ENCODE data around the gene TXNRD1. TPM values are rescaled to one million over a fixed set of nuclear protein-coding genes. Genes with fewer than 3 reads are reported as not detected.

The TXNRD1 gene
- total RNA-seq, 1 experiment from 2014 or later: 327 TPM

DNA sequence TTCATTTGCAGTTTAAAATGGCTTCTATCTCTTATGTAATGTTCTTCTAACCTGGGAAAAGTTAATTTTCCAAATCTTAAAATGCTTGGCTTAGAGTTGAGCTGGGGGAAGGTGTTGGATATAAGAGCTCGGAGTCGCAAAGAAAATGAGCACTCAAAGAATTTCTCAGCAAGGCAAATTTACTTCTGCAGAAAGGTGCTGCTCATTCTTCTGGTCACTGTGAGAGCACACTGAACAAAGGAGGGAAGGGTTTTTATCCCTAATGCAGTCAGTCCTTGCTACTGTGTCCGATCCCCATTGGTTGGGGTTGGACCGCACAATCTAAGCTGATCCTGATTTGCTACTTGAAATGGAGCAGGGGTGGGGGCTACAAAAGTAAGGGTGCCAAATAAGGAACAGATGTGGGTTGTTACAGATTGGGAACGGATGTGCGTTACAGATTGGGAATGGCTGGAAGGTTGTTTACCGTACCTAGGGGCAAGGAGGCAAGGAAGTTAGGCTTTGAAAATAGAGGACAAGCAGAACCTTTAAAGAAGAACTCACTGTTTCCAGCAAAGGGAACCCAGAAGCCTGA is 19.4 kb downstream of the TXNRD1 start:
- Histone ChIP-seq H3K4me3 (replicated peaks in 1 of 2; ENCODE audit: low read depth in 1 of 2, low read length in 2 of 2) (no peak overlapping the region), H3K9me3 (ENCODE audit: control insufficient read depth in 1 of 2, insufficient read depth in 1 of 2, low read depth in 1 of 2, low read length in 2 of 2) (peaks cover 18 to 27% of the 10 kb centered on the region in 2 experiments; a peak in 3 of 4 replicates), H3K36me3 (ENCODE audit: control insufficient read depth in 1 of 2, insufficient read depth in 2 of 2, low read length in 2 of 2) (no peaks in the 10 kb centered on the region), H3K9ac (ENCODE audit: low read length) (no peak overlapping the region), H3K4me1 (ENCODE audit: control insufficient read depth in 1 of 2, insufficient read depth in 2 of 2, low read length in 2 of 2) (no peaks in the 10 kb centered on the region), H3K79me2 (ENCODE audit: insufficient read depth, low read length) (no peaks in the 10 kb centered on the region), H3K9me2 (ENCODE audit: insufficient read depth) (no peaks in the 10 kb centered on the region), H3K27ac (ENCODE audit: low read depth, low read length) (no peak overlapping the region), H3K27me3 (ENCODE audit: insufficient read depth, low read length) (no peaks in the 10 kb centered on the region), H4K20me1 (ENCODE audit: insufficient read depth) (no peaks in the 10 kb centered on the region), H2AFZ (ENCODE audit: low read depth, low read length, poor library complexity, severe bottlenecking) (no peak overlapping the region), H3K4me2 (ENCODE audit: low read length) (no peak overlapping the region)
- BruUV-seq (replicated peaks): no TSS peak
- intact Hi-C loops (cut with micrococcal nuclease): no loop called here
- no peak for ATAC-seq
- ChIA-PET RAD21 (ENCODE audit: low non-redundant PET in 1 of 2, low total read pairs in 2 of 2, uncharacterized antibody in 2 of 2, unreplicated experiment in 2 of 2) (no interaction called here), POLR2A (no interaction called here), CTCF (no interaction called here)
- TF ChIP-seq JUND (IDR thresholded peaks at IDR 0.05): no peak
- peak; percentile 98 for TF ChIP-seq CBX3 (IDR thresholded peaks at IDR 0.05; ENCODE audit: low read depth)
- TF ChIP-seq, protein P1, sequence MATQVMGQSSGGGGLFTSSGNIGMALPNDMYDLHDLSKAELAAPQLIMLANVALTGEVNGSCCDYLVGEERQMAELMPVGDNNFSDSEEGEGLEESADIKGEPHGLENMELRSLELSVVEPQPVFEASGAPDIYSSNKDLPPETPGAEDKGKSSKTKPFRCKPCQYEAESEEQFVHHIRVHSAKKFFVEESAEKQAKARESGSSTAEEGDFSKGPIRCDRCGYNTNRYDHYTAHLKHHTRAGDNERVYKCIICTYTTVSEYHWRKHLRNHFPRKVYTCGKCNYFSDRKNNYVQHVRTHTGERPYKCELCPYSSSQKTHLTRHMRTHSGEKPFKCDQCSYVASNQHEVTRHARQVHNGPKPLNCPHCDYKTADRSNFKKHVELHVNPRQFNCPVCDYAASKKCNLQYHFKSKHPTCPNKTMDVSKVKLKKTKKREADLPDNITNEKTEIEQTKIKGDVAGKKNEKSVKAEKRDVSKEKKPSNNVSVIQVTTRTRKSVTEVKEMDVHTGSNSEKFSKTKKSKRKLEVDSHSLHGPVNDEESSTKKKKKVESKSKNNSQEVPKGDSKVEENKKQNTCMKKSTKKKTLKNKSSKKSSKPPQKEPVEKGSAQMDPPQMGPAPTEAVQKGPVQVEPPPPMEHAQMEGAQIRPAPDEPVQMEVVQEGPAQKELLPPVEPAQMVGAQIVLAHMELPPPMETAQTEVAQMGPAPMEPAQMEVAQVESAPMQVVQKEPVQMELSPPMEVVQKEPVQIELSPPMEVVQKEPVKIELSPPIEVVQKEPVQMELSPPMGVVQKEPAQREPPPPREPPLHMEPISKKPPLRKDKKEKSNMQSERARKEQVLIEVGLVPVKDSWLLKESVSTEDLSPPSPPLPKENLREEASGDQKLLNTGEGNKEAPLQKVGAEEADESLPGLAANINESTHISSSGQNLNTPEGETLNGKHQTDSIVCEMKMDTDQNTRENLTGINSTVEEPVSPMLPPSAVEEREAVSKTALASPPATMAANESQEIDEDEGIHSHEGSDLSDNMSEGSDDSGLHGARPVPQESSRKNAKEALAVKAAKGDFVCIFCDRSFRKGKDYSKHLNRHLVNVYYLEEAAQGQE (IDR thresholded peaks at IDR 0.05; ENCODE audit: low read depth): no peak
- TF ChIP-seq POLR2AphosphoS5 (IDR thresholded peaks at IDR 0.05; ENCODE audit: low read depth, low read length): no peak
- no peak for TF ChIP-seq EGR1 (IDR thresholded peaks at IDR 0.05; ENCODE audit: low read depth)
- DNase-seq (ENCODE audit: low read depth, low spot score): no peak

DNA sequence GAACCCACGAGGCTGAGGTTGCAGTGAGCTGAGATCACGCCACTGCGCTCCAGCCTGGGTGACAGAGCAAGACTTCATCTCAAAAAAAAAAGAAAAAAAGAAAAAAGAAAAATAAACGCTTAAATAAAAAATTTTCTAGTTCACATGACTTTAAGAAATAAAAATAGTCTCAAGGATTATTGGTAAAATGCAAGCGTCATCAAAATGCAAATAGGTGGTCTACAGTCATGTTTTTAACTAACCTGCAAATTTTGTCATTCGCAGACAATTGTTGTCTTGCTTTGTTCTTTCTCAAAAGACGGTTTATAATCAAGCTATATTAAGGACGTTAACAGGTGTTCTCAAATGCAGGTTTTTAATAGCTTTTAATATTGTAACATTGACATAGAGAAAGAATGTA is 22.4 kb downstream of the TXNRD1 start:
- no peaks in the 10 kb centered on the region for H3K36me3 ChIP-seq (ENCODE audit: control insufficient read depth in 1 of 2, insufficient read depth in 2 of 2, low read length in 2 of 2)
- H3K27me3 ChIP-seq (ENCODE audit: insufficient read depth, low read length): no peaks in the 10 kb centered on the region
- no peaks in the 10 kb centered on the region for H4K20me1 ChIP-seq (ENCODE audit: insufficient read depth)
- DNase-seq (ENCODE audit: low read depth, low spot score) (no peak), ATAC-seq (no peak)
- BruUV-seq (replicated peaks): no TSS peak
- no peak overlapping the region for H3K4me3 ChIP-seq (replicated peaks in 1 of 2; ENCODE audit: low read depth in 1 of 2, low read length in 2 of 2)
- H3K9me3 ChIP-seq (ENCODE audit: control insufficient read depth in 1 of 2, insufficient read depth in 1 of 2, low read depth in 1 of 2, low read length in 2 of 2): peaks cover 18 to 20% of the 10 kb centered on the region in 2 experiments; a peak in 3 of 4 replicates
- RAD21 ChIA-PET (ENCODE audit: low non-redundant PET in 1 of 2, low total read pairs in 2 of 2, uncharacterized antibody in 2 of 2, unreplicated experiment in 2 of 2): no interaction called here
- no peaks in the 10 kb centered on the region for H3K79me2 ChIP-seq (ENCODE audit: insufficient read depth, low read length)
- no peak overlapping the region for H3K9ac ChIP-seq (ENCODE audit: low read length)
- H3K4me2 ChIP-seq (ENCODE audit: low read length): no peak overlapping the region
- no peaks in the 10 kb centered on the region for H3K9me2 ChIP-seq (ENCODE audit: insufficient read depth)
- no peak overlapping the region for H3K27ac ChIP-seq (ENCODE audit: low read depth, low read length)
- no peaks in the 10 kb centered on the region for H3K4me1 ChIP-seq (ENCODE audit: control insufficient read depth in 1 of 2, insufficient read depth in 2 of 2, low read length in 2 of 2)
- TF ChIP-seq SIN3A (IDR thresholded peaks at IDR 0.05; ENCODE audit: low read depth) (no peak), FOSL1 (IDR thresholded peaks at IDR 0.05; ENCODE audit: low read depth) (no peak), EZH2 (IDR thresholded peaks at IDR 0.05) (no peak), YY1 (IDR thresholded peaks at IDR 0.05; ENCODE audit: extremely low read depth, insufficient replicate concordance, low read depth, low read length) (no peak), JUND (IDR thresholded peaks at IDR 0.05) (no peak), POLR2AphosphoS5 (IDR thresholded peaks at IDR 0.05; ENCODE audit: low read depth, low read length) (no peak), RAD21 (IDR thresholded peaks at IDR 0.05; ENCODE audit: low read depth) (no peak), EZH2phosphoT487 (IDR thresholded peaks at IDR 0.05; ENCODE audit: borderline replicate concordance) (no peak), ZFX (IDR thresholded peaks at IDR 0.05) (no peak), SRF (IDR thresholded peaks at IDR 0.05; ENCODE audit: low read depth) (no peak), EGR1 (IDR thresholded peaks at IDR 0.05; ENCODE audit: low read depth) (no peak), TCF7L2 (IDR thresholded peaks at IDR 0.05; ENCODE audit: borderline replicate concordance, extremely low read depth, insufficient read depth, insufficient read length) (no peak), SP1 (IDR thresholded peaks at IDR 0.05; ENCODE audit: low read depth) (no peak)
- TF ChIP-seq, protein P2, sequence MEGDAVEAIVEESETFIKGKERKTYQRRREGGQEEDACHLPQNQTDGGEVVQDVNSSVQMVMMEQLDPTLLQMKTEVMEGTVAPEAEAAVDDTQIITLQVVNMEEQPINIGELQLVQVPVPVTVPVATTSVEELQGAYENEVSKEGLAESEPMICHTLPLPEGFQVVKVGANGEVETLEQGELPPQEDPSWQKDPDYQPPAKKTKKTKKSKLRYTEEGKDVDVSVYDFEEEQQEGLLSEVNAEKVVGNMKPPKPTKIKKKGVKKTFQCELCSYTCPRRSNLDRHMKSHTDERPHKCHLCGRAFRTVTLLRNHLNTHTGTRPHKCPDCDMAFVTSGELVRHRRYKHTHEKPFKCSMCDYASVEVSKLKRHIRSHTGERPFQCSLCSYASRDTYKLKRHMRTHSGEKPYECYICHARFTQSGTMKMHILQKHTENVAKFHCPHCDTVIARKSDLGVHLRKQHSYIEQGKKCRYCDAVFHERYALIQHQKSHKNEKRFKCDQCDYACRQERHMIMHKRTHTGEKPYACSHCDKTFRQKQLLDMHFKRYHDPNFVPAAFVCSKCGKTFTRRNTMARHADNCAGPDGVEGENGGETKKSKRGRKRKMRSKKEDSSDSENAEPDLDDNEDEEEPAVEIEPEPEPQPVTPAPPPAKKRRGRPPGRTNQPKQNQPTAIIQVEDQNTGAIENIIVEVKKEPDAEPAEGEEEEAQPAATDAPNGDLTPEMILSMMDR (IDR thresholded peaks at IDR 0.05 in 2 of 3, conservative IDR thresholded peaks at IDR 0.05 in 1 of 3; ENCODE audit: borderline replicate concordance in 1 of 3, insufficient read depth in 1 of 3, low read depth in 2 of 3, low read length in 2 of 3): no peak
- intact Hi-C loops (cut with micrococcal nuclease): no loop called here
- POLR2A ChIA-PET: interaction anchor here (1.5 kb wide), 1 partner anchor 13 kb away, joined by 5 read pairs; no protein-coding TSS in a partner anchor
- no peak overlapping the region for H2AFZ ChIP-seq (ENCODE audit: low read depth, low read length, poor library complexity, severe bottlenecking)
- CTCF ChIA-PET: no interaction called here
